GM18907 (cell line): Measurements from ENCODE around the gene SUCLG1.
"Not testable (repeated sequence)": the region's sequence is repeated elsewhere in the genome, so short reads cannot be mapped to it uniquely, and the experiment has no call there.

Experiments used
- ATAC-seq: cut with Tn5 transposase; IDR thresholded peaks from one replicate; pipeline ENCODE4 v1.9.1; 2021; ENCODE audit warnings: mild to moderate bottlenecking, moderate library complexity; ENCODE audit not compliant: unreplicated experiment

Gene SUCLG1

DNA sequence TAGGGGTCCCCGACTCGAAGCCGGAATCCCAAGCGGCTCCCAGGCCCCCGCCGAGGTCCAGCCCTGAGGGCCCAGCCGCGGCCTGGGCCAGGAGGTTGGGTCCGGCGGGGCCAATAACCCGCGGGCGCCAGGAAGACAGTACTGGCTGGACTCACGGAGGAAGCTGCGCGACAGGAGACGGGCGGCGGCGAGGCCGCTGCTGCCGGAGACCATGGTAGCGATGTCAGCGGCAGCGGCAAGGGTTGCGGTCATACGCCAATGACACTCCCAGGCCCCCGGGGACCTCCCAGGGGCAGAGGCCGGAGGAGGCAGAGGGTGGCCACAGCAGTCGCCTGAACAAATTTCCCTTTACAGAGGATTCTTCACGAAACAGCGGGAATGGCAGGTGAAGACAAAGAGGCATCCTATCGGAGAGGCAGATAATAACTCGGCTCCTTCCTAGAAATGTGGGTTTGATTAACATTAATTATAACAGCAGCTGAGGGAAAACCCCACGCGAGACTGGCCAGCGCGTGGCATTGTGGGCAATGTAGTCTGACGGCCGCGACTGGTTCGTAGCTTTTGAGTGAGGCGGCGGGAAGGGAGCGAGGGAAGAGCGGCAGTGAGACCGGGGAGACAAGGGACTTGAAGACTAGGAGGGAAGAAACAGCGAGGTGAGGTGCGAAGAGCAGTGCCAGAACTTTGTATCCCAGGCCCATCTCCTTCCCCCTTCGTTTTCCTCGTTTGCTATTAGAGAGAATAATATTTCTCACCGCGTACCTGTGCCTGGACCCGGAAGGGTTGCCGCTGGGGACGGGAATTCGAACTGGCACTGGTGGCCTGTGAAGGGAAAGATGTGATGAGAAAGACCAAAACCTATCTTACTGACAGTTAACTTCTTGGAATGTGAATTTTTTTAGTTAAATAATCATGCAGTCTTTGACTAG is at the start of gene SUCLG1:
TSS of gene SUCLG1 (minus strand) at position 263 of the 926 bp plus-strand sequence. CDS start at position 252, 11 bp downstream.
- peak; percentile 96 for ATAC-seq

DNA sequence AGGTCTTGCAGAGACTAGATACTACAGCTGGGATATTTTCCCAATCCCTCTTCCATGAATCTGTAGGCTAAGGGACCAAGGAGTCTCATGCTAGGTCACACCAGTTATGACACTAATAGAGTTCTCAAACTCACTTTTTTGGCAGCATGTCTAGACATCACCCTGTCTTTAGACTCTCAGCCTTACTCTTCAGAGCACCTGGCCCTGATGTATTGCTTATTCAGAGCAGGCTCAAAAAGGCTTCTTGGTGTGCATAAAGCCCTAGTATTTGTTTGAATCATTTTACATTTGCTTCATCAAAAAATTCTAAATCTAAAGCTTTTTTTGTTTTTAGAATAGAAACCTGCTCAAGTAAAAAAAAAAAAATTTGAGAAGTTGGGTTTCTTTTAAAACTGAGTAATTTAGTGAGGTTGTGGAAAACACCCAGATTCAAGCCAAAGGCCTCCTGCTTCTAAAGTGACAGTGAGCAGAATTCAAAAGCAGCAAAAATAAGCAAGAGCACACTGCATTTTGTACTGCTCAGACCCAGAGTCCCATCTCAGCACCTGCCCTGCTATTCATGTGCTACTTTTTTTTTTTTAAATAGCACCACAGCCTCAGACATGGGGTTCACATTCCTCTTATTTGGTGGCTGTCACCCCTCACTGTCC is 39.2 kb upstream of the SUCLG1 start:
- no peak for ATAC-seq

GRCh38 chr2:84497285-84497684 is 38.2 kb upstream of the SUCLG1 start:
- ATAC-seq: no peak

DNA sequence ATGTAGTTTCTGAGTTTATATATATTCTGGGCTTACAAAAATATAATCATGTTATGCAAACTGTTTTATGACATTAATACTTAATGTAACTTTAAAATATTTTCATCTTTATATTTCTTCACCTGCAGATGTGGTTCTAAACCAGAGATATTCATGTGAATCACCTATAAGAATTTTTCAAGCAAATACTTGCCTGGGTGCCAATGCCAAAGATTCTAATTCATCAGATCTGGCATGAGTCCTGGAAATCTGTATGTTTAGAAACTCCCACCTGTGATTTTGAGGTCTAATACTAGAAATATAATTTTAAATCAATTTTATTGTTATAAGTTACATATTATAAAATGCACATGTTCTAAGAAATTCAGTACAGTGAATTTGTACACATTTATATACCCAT is 37.3 kb upstream of the SUCLG1 start:
- ATAC-seq: no peak

GRCh38 chr2:84495539-84496146 is 36.6 kb upstream of the SUCLG1 start:
- peak; percentile 88 for ATAC-seq

GRCh38 chr2:84494070-84494469 is 35.0 kb upstream of the SUCLG1 start:
- no peak for ATAC-seq

DNA sequence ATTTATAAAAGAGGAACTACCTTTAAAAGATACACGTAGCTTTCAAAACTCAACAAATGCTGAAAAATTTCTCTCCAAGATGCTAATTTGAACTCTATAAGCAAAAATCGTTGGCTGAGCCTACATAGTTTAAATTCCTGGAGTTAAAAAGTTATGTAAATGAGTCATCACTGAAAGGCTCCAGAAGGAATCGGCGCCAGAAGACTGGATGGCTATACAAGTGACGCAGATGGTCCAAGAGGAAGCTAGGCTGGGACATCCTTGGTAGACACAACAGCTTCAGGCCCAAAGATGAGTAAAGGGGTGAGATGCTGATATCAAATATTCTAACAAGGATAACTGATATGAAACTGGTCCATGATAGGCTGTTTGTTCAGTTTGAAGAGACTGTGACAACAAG is 34.4 kb upstream of the SUCLG1 start:
- no peak for ATAC-seq

GRCh38 chr2:84492571-84492970 is 33.5 kb upstream of the SUCLG1 start:
- no peak for ATAC-seq

- no peak for ATAC-seq
These were observed 32.7 kb upstream of the SUCLG1 start for GRCh38 chr2:84491741-84492140.

GRCh38 chr2:84491256-84491655 is 32.2 kb upstream of the SUCLG1 start:
- no peak for ATAC-seq

DNA sequence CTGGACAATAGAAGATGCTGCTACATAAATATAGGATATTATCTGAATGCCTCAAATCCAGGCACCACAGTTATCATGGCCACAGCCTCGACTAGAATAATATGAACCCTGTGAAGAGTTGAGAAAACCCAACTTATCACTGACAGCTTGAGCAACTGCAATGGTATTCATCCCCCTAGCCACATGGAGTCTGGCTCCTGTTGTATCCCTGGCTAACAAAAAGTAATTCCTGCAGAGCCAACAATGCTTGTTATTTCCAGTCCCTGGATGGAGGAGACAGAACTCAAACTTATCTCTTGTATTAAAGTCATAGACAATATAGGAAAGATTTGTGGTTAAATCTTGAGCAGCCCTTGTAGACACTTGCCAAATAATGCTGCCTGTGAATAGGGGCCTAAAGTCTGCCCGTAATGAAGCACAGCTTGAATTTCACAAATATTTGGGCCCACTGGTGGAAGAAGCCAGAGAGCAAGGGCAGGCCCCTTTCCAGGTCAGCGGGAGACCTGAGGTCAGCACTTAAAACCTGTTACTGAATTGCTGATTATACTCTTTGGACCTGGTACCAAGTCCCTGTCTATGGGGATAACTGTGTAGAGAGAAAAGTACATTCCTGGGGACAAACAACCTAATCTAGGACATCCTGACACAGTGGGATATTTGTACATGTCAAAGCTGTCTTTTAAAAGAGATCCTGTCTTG is 28.4 kb upstream of the SUCLG1 start:
- ATAC-seq: no peak

- ATAC-seq: no peak
These were observed 27.5 kb upstream of the SUCLG1 start for GRCh38 chr2:84486441-84487115.

DNA sequence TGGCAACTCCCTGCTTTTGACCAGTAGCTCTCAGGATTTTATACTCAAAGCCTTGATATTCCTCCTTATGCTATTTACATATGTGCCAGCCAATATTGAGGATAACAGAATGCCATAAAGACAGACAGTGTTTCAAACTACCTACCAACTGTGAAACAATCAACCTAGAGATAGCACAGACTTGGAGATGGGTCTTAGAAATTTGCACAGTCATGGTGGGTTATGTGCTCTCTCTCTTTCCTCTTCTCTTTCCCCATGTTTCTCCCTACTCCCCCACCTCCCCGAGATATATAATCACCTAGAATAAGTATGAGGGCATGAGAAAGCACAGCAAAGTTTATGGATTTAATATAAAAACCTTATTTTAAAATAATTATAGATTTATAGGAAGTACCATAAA is 24.2 kb upstream of the SUCLG1 start:
- ATAC-seq: no peak

GRCh38 chr2:84482603-84483002 is 23.5 kb upstream of the SUCLG1 start:
- ATAC-seq: no peak

DNA sequence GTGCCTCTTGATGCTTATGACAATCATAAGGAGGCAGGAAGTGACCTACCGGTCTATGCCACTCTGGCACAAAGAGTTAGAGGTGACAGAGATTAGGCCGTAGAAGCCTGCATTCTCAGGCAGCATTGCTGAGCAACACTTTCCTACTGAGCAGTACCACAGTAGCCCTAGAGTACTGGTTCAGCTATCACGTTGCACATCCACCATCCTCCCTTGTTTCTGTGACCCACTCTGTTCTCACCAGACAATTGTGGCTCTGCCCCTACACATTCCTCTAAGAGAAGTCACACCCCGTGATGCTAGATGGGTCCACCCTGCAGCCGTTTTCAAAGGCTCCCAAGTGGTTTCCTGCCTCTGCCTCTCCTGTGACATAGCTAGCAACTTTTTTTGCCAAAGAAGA is 22.6 kb upstream of the SUCLG1 start:
- no peak for ATAC-seq

DNA sequence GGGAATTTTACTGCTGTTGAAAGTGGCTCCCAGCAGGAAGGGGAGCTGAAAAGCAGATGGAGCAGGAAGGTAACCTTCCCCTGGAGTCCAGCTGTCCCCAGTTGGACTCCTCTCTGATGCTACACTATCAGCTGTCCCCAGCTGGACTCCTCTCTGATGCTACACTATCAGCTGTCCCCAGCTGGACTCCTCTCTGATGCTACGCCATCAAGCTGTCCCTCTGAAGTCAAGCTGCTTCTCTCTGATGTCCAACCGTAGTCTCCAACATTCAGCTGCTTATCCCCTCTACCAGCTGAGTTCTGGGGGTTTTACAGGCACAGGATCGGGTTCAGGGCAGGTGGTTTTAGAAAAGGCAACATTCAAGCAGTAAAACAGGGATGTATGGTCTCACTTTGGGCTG is 19.8 kb upstream of the SUCLG1 start:
- no peak for ATAC-seq

DNA sequence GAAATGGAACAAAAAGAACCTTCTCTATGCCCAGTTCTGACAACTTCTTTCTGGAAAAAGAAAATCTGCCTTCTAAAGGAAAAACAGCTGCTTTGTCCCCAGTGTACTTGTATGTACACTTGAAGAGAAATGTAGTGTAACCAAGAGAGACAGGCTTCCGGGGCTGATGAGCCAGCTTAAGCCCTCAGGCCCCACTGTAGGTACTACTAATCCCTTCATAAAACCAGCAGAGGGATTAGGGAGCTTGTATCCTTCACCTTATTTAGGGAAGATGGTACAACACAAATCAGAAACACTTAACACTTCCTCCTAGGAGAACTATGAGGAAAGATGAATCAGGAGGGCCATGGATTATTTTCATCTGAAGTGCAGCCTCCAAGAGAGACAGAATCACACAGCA is 18.8 kb upstream of the SUCLG1 start:
- no peak for ATAC-seq

GRCh38 chr2:84474176-84474575 is 15.1 kb upstream of the SUCLG1 start:
- ATAC-seq: no peak

DNA sequence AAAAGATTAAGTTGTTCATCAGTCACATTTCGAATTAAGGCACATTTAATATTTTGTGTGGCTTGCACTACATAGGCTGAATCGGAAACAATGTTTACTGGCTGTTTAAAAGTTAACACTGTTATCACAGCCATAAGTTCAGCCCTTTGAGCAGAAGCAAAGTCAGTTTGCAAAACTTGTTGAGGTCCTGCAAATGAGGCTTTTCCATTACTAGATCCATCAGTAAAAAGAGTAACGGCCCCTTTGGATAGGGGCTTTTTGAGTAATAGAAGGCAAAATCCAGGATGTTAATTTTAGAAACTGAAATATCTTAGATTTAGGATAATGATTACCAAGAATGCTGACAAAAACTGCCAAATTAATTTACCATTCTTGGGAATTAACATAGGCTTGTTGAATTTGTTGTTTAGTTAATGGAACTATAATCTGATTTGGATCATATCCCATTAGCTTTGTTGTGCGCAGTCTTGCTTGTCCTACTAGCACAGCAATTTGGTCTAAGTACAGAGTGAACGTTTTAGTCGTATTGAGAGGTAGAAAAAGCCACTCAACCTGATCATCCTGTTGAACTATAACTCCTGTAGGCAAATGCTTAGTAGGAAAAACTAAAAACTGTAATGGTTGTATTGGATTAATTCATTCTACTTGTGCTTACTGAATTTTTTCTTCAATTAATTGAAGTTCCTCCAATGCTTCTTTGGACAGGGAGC is 13.9 kb upstream of the SUCLG1 start:
- no peak for ATAC-seq

DNA sequence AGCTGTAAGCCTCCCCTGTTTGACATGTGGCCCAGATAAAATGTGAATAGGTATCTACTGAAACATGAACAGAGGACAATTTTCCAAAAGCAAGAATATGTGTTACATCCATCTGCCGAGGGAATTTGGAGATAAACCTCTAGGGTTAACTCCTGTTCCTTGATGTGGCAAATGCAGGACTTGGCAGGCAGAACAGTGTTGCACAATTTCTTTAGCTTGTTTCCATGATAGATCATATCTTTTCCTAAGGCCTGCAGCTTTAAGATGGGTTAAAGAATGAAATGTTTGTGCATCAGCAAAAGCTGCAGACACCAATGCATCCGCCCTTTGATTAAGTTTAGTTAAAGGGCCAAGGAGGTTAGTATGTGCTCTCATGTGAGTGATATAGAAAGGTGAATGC is 13.3 kb upstream of the SUCLG1 start:
- ATAC-seq: not testable (repeated sequence)
